HG02678 (cell line): ENCODE data around the gene TNFSF18.
"Not testable (repeated sequence)": the region's sequence is repeated elsewhere in the genome, so short reads cannot be mapped to it uniquely, and the experiment has no call there.

ENCODE experiments used
- ATAC-seq: cut with Tn5 transposase; IDR thresholded peaks from one replicate; pipeline ENCODE4 v1.9.1; 2021; ENCODE audit warnings: mild to moderate bottlenecking, moderate library complexity; ENCODE audit not compliant: unreplicated experiment

Gene TNFSF18, protein sequence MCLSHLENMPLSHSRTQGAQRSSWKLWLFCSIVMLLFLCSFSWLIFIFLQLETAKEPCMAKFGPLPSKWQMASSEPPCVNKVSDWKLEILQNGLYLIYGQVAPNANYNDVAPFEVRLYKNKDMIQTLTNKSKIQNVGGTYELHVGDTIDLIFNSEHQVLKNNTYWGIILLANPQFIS

DNA sequence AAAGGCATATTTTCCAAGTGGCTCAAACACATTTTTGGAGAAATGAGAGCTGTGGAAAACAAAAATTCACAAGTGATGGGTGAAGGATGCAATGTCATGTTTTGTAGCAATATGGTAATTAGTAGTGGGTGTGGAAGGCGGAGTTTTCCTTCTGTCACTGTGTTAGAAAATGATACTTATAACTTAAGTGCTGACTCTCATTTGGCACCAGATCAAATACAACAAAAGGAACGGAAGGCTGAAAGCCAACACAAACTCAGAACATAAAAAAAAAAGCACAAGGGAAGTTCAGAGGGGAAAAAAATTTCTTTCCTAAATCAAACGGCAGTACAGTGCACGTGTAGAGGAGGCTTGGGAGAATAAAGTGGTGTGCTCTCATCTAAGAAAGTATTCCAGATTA lies at the start of gene TNFSF18:
TNFSF18 (minus strand) TSS at position 77 of the 400 bp plus-strand sequence; CDS start at position 32, 45 bp downstream.
- ATAC-seq = no peak

DNA sequence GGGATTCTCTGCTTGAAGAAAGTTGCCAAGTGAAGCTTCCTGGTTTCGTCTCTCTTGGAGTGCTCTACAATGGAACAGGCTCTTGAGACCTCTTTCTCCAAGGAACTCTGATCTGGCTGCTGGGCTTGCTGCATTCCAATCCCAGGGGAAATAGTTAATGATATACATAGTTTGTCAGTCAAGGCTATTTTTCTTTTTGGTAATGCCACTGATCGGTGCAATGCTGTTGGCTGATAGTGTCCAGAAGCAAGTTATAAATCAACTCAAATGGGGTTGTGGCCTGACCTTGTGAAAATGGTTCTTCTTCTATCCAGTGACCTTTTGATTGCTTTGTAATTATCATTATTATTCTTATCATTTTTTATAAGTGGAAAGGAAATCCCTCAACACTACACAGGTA lies 48.4 kb upstream of the TNFSF18 start:
- ATAC-seq = no peak

DNA sequence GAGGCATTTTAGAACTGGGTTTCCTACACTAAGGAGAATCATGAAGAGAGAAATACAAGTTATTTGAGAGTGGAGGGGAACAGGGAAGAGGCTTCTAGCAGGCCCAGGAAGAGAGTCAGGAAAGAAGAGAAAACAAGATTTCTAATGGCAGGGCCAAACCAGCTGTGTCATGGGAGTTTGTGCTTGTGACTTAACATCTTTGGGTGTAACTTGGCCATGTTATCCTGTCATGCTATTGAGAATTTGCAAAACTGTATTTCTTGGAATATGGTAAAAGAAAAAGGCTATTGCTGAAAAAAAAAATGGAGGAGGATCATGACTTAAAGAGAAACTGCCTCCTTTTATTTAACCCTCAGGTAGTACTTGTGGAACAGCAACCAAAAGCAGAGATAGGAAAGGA lies 47.4 kb upstream of the TNFSF18 start:
- no peak for ATAC-seq

DNA sequence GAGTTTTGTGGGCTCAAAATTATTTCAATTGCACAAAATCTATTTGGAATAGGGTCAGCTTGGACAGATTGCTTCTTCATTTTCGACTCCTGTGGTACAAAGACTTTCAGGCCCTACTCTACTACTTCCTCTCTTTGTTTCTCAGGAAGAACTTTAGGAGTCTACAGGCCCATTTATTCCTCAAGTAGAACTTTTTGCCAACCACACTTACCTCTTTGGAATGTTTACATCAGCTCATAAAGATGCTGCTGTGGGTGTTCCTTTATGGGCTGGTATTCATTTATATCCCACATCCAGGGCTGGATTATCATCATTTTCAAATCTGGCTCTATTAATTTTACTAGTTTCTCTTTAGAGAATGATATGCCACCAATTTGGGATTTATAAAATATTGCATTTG lies 46.3 kb upstream of the TNFSF18 start:
- no peak for ATAC-seq

DNA sequence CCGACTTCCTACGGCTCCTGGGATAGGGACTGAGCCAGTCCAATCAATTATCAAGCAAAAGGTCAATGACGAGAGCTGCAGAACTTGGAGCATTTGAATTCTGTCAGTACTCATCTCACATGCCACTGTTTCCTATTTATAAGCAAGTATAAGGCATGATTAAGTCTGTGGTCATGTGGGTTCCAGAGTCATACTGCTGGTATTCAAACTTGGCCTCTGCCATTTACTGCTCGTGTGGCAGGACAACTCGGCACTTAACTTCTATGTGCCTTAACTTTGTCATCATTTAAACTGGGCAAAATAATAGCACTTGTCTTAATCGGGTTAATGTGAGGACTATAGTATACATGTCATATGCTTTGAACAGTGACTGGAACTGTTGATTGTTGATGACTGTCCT lies 44.9 kb upstream of the TNFSF18 start:
- no peak for ATAC-seq

DNA sequence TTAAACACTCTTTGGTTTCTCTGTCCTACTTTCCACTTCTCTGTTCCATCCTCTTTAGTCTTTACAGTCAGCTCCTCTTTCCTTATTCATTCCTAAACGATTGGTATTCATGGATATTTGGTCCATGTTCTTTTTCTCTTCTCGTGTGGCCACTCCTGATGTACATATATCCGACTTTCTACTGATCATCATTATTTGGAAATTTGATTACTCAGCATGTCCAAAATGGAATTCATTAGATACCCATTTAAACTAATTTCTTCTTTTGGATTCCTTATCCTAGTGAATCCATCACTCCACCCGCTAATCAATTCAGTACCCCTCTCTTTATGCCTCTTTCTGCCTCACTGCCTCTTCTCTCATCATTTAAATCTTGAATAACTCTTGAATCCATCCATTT lies 43.8 kb upstream of the TNFSF18 start:
- ATAC-seq = no peak

DNA sequence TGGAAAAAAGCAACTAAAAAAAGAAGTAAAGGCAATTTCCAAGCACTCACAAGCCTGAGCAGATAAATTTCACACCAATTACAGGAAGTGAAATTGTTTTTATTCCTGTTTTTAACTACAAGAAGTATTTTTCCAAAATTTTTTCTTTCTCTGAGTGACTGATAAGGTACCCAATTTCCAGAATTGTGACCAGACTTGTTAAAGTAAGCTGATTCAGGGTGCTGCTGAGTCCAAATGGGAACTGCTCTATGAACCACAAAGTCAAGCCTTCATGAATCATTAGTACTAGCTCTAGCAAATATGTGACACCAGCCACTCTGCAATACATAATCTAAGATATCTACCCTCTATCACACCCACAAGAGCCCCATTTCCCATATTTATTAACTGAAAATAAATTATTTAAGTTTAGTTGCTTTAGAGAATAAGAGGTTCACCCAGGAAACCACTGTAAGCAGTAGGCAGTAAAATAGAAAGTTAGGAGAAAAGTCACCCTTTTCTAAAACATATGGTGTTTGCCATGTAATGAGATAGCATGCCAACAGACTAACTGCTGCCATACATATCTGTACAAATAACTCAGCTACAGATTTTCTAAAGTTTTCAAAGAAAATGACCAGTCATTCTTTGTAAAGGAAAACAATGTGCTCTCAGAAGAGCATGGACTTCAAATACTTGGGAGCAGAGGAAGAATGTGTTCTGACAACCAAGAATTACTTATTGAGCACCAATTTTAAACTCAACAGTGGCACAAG lies 43.1 kb upstream of the TNFSF18 start:
- ATAC-seq = no peak

DNA sequence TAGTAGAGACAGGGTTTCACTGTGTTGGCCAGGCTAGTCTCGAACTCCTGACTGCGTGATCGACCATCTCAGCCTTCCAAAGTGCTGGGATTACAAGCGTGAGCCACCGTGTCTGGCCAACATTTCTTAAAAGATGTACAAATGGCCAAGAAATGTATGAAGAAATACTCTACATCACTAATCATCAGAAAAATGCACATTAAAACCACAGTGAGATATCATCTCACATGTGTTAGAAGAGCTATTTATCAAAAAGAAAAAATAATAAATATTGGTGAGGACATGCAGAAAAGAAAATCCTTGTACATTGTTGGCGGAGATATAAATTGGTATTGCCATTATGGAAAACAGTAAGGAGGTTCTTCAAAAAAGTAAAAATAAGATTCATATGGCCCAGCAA lies 33.6 kb upstream of the TNFSF18 start:
- no peak for ATAC-seq

DNA sequence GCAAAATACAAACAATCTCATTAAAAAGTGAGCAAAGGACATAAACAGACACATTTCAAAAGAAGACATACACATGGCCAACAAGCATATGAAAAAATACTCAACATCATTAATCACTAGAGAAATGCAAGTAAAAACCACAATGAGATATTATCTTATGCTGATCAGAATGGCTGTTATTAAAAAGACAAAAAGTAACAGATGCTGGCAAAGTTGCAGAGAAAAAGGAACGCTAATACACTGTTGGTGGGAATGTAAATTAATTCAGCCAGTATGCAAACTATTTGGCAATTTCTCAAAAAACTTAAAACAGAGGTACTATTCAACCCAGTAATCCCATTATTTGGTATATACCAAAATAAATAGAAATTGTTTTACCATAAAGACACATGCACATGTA lies 32.2 kb upstream of the TNFSF18 start:
- no peak for ATAC-seq

DNA sequence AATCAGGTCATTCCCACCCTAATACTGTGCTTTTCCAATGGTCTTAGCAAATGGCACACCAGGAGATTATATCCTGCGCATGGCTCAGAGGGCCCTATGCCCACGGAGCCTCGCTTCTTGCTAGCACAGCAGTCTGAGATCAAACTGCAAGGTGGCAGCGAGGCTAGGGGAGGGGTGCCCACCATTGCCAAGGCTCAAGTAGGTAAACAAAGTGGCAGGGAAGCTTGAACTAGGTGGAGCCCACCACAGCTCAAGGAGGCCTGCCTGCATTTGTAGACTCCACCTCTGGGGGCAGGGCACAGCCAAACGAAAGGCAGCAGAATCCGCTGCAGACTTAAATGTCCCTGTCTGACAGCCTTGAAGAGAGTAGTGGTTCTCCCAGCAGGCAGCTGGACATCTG lies 23.5 kb upstream of the TNFSF18 start:
- ATAC-seq = not testable (repeated sequence)

DNA sequence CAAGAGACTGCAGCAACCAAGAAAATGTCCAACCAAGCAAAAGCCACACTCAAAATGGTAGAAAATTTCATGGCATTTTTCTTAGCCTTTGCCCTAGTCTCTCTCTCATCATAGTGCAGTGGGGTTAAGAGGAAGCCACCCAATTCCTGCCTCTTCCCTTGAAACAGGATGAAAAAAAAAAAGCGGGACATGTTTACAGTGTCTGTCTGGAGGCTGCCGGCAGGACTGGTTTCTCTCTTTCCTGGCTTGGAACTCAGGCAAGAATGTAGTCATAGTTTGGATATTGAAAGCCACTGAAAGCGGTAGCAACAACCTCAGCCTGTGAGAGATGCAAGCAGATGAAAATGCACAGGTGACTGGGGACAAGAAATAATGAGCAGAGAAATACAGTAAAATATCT lies 13.3 kb upstream of the TNFSF18 start:
- ATAC-seq = no peak

DNA sequence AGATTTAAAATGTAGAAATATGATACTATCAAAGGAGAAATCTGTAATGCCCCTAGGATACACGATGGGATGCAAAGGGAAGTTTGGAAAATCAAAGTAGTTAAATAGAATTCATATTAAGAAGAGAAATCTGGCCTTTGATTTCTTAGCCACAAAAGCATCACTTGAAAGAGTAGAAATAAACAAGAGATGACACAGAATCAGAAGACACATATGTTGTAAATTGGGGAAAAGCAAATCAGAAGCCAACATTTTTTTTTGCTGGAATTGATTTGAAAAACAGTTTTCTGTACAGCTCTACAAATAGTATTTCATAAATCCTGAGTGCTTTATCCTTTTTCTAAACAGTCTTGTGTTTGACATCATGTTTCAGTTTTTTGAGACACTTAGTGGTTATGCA lies 12.4 kb upstream of the TNFSF18 start:
- no peak for ATAC-seq

DNA sequence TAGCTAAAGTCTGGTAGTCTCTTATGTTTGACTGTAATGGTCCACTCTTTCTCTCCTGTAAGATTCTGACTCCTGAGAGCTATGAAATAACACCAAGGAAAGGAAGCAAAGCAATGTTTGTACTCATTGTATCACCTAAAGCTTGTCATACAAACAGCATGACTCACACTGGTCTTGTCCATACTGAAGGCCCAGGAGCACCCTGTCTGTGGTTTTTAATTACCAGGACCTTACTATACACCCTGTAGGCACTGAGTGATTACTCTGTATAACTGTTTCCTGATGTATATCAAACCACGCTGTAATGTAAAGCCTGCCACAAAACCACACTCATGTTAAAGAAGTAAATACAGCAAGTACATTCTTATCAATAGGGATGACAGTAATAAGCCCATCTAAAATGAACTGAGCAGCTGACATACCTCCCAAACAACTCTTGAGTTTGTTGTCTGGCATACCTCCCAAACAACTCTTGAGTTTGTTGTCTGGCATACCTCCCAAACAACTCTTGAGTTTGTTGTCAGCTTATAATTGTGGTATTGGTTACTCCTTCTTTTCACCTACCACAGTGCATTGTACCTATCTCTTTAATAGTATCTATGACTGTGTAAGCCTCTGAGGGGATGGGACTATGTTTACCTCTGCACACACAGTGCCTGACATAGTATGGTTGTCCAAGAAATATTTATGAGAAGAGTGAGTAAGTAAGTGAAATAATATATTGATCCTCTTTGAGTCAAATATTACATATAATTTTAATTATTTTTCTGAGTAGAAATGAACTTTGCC lies 11.6 kb upstream of the TNFSF18 start:
- no peak for ATAC-seq

DNA sequence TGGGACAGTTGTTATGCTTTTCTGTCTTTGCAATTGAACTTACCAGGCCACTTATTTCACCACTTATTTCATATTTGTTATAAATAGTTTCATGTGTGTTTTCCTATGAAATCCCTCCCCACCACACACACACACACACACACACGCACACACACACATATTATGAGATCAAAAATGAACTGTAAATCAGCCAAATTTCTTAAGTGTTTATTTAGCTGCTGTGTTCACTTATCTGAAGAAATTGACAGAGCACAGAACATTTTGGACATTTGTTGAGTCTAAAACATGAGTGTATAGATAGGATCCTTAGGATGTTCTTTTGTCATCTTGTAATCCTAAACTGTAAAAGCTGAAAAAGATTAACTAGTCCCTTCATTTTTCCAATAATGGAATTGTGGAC lies 7.8 kb upstream of the TNFSF18 start:
- no peak for ATAC-seq

DNA sequence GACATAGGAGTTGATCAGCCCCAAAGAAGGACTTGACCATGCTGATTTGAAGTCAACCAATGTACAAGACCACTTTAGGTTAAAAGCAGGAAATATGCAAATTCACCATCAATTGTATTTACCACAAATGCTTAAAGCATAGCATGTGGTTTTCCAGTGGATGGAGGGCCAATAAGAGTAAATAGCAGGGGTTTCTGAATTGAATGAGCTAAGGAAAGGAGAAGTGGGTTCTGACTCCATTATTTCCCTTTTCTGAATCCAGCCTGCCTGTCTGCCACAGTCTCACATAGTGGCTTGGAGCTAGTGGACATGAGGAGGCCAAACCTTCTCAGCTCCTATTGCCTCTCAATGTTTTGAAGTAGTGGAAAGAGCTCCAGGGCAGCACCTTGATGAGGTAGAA lies 7.2 kb upstream of the TNFSF18 start:
- ATAC-seq = no peak

DNA sequence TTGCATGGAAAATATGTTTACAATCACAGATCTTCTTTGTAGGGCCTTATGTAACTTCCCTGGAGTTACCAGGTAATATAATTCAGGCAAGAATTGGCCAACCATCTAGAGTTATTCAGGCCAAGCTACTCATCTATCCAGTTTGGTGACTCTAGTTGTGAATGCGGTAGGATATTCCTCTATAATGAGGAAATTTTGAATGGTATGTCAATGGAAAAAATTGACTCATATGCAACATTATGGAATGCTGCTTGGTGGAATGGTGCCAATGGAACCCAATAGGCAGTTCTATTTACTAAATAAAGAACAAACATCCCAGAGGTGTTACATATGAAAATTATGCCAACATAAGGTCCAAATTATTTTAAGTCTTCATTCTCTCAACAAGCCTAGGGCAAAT lies 5.6 kb upstream of the TNFSF18 start:
- ATAC-seq = no peak

DNA sequence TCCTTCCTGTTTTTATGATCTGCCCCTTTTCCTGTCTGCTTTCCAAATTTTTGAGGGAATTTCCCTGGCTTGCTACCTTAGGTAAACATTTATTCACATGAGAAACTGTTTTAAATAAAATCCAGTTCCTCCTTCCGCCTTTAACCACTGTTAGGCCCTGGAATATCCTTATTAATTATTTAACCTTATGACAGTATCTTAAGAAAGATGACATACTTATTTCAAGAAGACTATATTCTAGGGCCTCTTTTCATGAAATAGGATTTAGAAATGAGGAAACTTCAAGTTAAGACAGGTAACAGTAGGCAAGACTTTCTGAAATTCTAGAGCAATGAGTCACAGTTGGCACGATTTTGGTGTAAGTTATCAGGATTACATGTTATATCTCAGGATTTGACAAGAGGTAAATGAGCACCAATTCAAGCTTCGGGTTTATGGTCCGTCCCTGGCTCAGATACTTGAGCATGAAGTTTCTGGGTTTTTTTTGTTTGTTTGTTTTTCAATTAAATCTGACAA lies 2.0 kb upstream of the TNFSF18 start:
- ATAC-seq = no peak

DNA sequence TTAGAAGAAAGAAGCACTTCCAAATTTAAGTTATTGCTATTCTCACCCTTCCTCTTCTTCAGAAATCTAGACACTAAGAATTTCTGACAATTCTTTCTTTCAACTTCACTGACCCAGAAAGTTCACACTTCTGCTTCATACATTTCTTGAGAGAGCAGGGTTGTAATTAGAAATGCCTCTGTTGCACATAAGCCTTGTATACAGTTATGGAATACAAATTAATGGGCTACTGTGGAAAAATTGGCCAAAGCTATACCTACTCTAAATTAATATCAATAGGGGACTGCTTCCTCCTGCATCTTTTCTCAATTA lies 1.5 kb downstream of the TNFSF18 start:
- no peak for ATAC-seq

DNA sequence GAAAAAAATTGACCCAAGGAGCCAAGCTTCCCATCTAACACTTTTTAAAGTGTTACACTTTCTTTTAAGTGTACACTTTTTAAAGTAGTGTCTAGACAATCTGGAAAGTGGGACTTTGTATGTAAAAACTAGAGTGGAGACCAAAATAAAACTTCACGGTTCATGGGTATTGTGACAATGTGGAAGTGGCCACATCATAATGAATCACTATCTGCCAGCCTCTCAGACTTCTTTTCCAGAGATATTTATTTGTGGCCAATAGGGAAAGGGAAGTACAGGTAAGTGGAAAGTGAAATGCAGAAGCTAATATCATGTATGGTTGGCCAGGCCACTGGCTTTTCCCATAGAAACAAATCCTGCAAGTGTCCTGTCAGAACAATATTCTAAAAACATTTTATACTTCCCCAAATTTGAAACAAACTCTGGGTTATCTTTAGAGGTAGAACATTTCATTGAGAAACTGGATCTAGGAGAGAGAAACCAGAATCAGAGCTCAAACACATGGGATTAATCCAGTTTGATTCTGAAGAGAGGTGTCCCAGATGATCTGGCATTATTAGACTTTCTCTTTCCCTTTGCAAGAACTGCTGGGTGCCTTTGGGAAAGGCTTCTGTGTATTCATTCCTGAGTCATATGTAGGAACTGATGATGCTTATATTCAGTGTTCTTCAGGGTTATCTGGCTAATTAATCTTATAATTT lies 2.0 kb downstream of the TNFSF18 start:
- no peak for ATAC-seq

DNA sequence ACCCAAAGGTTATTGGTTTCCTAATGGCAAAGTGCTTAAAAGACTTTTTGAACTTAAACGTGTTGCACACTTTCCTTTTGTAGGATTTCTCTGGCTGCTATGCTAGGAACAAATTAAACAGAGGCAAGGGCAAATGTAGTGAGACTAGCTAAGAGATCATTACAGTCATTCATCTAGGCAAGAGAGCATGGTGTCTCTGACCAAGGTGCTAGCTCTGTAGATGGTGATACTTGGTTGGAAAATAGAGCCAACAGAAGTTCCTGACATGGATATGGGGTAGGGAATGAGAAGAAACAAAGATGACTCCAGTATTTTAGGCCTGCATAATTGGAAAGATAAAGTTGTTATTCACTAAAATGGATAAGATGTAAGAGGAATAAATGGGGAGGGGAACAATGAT lies 6.1 kb downstream of the TNFSF18 start:
- ATAC-seq = no peak

DNA sequence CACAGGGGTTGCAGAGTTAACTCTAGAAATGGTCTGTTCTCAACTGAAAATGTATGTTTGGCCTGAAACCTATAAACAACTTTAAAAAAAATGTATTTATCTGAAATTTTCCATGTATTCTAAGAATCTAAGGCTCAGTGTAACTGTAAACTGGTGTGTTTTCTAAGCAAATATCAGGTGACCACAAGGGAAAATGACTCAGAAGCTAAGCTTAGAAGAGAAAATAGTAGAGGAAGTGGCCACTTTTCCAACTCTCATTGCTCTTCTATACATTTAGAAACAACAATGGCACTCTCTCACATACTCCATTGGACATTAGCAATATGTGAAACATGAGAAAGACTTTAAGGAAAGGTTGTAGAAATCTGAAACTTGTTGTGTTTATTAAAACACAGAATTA lies 7.5 kb downstream of the TNFSF18 start:
- no peak for ATAC-seq
